HG03108 (cell line): Measurements from ENCODE around the gene RAB27B.

Experiments used
- ATAC-seq: cut with Tn5 transposase; IDR thresholded peaks from one replicate; pipeline ENCODE4 v1.9.1; 2021; ENCODE audit warnings: moderate library complexity; ENCODE audit not compliant: unreplicated experiment

Gene RAB27B

DNA sequence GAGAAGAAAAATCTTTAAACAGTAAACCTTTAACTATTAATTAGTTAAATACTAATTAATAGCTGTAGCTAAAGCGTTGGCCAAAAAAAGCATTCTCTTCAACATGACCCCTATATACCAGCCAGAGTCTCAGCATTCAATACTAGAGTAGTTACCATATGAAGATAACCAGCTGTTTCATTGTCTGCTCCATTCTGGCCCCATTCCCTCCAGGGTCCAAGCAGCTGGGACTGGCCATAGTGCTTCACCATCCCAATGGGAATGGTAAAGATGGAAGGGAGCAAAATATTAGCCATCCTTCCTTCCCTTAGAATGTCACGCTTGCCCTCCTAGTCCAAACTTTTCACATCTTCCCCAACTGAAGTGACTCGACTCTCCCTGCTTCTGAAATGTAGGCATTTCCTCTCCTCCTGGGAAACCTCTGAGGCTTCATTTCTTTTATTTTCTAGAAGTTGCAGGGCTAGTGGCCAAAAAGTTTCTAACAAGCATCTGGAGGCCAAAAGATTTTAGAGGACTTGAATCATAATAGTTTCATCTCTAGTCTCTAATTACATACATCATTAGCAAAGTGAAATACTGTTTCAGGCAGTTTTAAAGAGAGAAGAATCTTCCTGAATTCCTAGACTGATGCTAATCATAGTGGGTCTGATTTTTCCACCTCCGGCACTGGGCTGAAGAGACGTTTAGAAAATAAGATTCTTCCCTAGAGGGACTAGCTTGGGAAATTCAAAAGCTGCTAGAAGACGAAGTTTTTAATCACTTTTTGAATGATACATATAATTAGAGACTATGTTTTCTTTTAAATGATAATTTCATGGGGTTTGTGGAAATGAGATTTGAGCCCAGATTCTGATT is 78.3 kb downstream of the RAB27B start:
- no peak for ATAC-seq

- no peak for ATAC-seq
Observed at GRCh38 chr18:54909538-54909937, 81.3 kb downstream of the RAB27B start.

GRCh38 chr18:54910161-54910919 is 82.1 kb downstream of the RAB27B start:
- ATAC-seq: no peak

GRCh38 chr18:54911551-54911950 is 83.3 kb downstream of the RAB27B start:
- ATAC-seq: no peak

GRCh38 chr18:54914816-54915215 is 86.5 kb downstream of the RAB27B start:
- ATAC-seq: no peak

GRCh38 chr18:54916507-54916906 is 88.2 kb downstream of the RAB27B start:
- ATAC-seq: no peak

DNA sequence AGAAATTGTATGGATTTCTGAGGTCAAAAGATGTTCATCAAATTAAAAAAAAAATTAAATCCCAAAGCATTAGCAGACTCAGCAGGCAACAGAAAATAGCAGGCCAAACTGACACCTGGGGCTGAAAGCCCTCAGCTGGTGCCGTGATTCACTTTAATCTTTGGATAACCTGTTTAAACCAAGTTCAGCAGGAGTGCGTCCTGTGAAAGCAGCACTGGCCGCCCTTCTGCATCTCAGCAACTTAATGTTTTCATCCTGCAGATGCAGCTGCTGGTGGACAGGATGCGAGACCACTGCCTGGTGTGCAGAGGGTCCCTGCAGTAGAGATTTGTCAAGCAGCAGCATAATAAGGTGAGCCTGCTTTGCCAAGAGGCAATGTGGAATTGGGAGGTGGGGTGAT is 89.8 kb downstream of the RAB27B start:
- no peak for ATAC-seq

DNA sequence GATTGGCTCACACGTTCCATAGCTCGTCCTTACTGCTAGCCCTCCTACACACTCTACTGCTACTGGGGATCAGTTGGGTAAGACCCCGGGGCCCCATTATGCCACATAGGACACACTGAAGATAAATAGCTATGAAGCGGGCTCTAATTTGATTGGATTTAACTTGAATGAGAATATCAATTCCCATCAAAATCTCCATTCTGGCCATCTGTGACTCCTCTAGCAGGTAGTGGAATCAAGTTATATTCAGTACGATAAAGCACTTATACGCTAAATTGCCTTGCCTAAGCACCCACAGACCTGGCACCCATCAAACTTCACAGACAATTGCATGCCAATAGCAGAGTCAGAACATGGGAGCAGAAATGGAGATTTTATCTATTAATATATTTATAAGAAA is 91.1 kb downstream of the RAB27B start:
- ATAC-seq: no peak

- ATAC-seq: no peak
Observed at GRCh38 chr18:54923339-54923956, 95.2 kb downstream of the RAB27B start.

GRCh38 chr18:54924948-54925347 is 96.7 kb downstream of the RAB27B start:
- ATAC-seq: no peak

DNA sequence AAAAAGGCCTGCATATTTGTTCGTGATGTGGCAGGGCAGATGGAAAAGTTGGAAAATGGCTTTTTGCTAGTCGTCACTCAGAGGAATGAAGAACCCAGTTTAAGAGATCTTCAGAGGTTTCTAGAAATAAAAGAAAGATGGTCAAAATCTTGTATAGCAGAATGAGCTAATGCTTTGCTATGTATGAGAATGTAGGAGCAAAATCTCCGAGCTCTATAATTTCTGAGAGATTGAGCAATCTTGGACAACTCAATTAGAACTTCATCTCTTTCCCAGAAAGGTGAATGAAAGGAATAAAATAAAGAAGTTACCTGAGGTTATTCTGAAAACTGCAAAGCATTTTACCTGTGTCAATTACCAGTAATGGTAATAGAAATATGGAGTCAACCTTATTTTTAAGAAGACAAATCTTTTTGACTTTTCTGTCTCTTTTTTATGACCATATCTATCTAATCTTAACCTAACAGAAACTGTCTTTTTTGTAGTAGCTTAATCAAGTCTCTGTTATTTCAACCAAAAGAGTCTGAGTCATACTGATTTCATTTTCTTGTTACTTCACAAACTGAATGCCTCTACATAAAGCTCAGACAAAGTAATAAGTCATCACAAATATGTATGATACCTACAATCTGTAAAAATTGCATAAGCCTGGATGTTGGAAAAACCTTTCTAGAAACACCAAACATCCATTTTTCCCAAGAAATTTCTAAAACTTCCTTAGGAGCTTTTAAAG is 98.5 kb downstream of the RAB27B start:
- no peak for ATAC-seq

- ATAC-seq: no peak
Observed at GRCh38 chr18:54928236-54928635, 100.0 kb downstream of the RAB27B start.

DNA sequence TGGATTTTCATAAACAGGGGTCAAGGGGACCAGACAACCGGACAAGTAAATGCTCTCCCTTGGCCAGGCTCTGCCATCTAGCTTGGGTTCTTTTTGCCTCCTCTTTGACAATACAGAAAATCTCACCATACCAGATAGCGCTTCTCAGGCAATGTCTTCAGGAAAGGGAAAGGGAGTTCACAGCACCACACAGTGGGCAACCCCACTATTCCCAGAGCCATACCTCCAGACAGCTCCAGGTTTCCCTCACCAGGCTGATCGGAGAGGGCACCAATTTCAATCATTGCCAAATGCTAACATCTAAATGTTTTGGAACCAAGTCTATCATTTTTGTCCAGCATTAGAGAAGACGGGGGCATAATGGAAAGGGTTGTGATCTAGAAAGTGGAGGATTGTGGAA is 102.9 kb downstream of the RAB27B start:
- ATAC-seq: no peak

DNA sequence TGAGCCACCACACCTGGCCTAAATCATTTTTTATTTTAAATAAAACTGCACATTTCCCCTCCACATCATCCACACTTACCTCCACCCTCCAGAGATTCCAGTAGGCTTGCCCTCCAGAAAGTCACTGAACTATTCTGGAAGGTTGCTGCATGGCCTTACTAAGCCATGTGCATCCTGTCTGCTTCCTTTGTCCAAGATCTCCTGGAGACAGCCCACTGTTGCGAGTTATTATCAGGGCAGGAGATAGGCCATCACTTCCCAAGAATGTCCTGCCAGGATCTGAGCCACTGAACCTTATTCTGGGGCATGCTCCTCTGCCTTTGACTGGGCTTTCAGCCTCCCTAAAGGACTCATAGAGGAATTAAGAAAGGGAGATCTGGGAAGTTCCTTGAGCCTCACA is 104.2 kb downstream of the RAB27B start:
- ATAC-seq: no peak

GRCh38 chr18:54938506-54938905 is 110.2 kb downstream of the RAB27B start:
- ATAC-seq: no peak

- no peak for ATAC-seq
Observed at GRCh38 chr18:54939361-54939917, 111.2 kb downstream of the RAB27B start.

DNA sequence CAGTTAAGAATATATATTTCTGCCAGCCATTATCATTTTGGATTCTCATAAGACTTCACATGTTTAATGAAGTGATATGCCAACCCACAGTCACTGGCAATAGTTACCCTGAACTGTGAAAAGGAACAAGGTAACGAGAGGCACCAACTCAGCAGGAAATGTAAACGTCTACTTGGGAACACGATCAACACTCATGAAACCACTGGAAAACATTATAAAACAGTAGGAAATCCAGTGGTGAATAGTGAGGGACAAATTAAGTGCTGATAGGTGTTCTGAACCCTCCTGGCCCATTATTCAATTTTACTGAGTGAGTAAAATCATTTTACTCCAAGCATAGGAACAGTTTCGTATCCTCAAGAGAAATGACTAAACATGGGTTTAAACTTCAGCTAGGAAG is 113.9 kb downstream of the RAB27B start:
- no peak for ATAC-seq

DNA sequence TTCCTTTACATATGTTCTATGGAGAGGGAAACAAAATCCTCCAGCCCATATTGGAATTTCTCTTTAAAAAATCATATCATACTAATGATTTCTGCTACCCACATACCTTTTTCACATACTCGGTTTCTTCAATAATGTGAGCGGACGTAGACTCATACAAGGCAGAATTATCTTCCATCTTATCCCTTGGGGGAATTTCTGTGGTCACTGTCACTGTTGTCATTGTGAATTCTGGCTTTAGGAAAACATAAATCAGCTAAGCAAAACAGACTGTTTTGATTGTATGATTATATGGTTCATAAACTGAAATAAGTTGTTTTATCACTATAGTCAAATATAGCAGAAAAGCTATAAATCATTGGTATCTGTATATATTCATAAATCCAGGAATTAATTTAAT is 114.3 kb downstream of the RAB27B start:
- no peak for ATAC-seq
